NCI-H1092 treated with DMSO at 0.1 percent for 48 hours (cell line): ENCODE results near the gene UGT1A7.
"Not testable (repeated sequence)": the region's sequence is repeated elsewhere in the genome, so short reads cannot be mapped to it uniquely, and the experiment has no call there.

Experiments
- DNase-seq: peaks from one replicate; lab custom pipeline; 2025; lab: John Stamatoyannopoulos, UW

UGT1A7 gene

GRCh38 chr2:233681521-233682099, at the start of gene UGT1A7:
TSS of gene UGT1A7 (plus strand) at chr2:233681901. CDS start at chr2:233681938, 37 bp downstream.
- DNase-seq: no peak

- DNase-seq: not testable (repeated sequence)
These were observed 45.4 kb upstream of the UGT1A7 start, which contains the start of gene UGT1A10 for GRCh38 chr2:233636306-233636705. TSS of gene UGT1A10 (plus strand) at chr2:233636448. CDS start at chr2:233636523, 75 bp downstream.

- no peak for DNase-seq
These were observed 42.9 kb upstream of the UGT1A7 start for GRCh38 chr2:233638836-233639235.

GRCh38 chr2:233639860-233640259, 41.8 kb upstream of the UGT1A7 start:
- no peak for DNase-seq

GRCh38 chr2:233643128-233643527, 38.6 kb upstream of the UGT1A7 start:
- no peak for DNase-seq

GRCh38 chr2:233646033-233646432, 35.7 kb upstream of the UGT1A7 start:
- not testable (repeated sequence) for DNase-seq

GRCh38 chr2:233650981-233651380, 30.7 kb upstream of the UGT1A7 start:
- no peak for DNase-seq

- no peak for DNase-seq
These were observed 30.3 kb upstream of the UGT1A7 start for GRCh38 chr2:233651430-233651829.

GRCh38 chr2:233654501-233654900, 27.2 kb upstream of the UGT1A7 start:
- no peak for DNase-seq

GRCh38 chr2:233655043-233655442, 26.7 kb upstream of the UGT1A7 start:
- DNase-seq: no peak

- DNase-seq: not testable (repeated sequence)
These were observed 25.8 kb upstream of the UGT1A7 start for GRCh38 chr2:233655943-233656342.

- no peak for DNase-seq
These were observed 25.3 kb upstream of the UGT1A7 start for GRCh38 chr2:233656443-233656842.

- no peak for DNase-seq
These were observed 23.1 kb upstream of the UGT1A7 start for GRCh38 chr2:233658610-233659009.

- no peak for DNase-seq
These were observed 17.8 kb upstream of the UGT1A7 start for GRCh38 chr2:233663911-233664310.

GRCh38 chr2:233668605-233669260, 13.0 kb upstream of the UGT1A7 start:
- no peak for DNase-seq

GRCh38 chr2:233671290-233672161, 10.2 kb upstream of the UGT1A7 start, which contains the start of gene UGT1A9:
TSS of gene UGT1A9 (plus strand) at chr2:233671898. CDS start at chr2:233671935, 37 bp downstream.
- DNase-seq: no peak

GRCh38 chr2:233672886-233673285, 8.8 kb upstream of the UGT1A7 start:
- no peak for DNase-seq

GRCh38 chr2:233673896-233674295, 7.8 kb upstream of the UGT1A7 start:
- no peak for DNase-seq

GRCh38 chr2:233674314-233674713, 7.4 kb upstream of the UGT1A7 start:
- no peak for DNase-seq

GRCh38 chr2:233674995-233675394, 6.7 kb upstream of the UGT1A7 start:
- DNase-seq: no peak

- DNase-seq: no peak
These were observed 5.7 kb upstream of the UGT1A7 start for GRCh38 chr2:233676046-233676445.

GRCh38 chr2:233679196-233679595, 2.5 kb upstream of the UGT1A7 start:
- DNase-seq: no peak
